Measurements from ENCODE around the gene SLC5A6.

The SLC5A6 gene

GRCh38 chr2:27170581-27171337 is 41.3 kb downstream of the SLC5A6 start:
- DNase-seq = no peak

- DNase-seq = no peak
Observed at GRCh38 chr2:27164960-27165763, 46.9 kb downstream of the SLC5A6 start.

- DNase-seq = no peak
Observed at GRCh38 chr2:27162151-27163121, 49.6 kb downstream of the SLC5A6 start.

- no peak for DNase-seq
Observed at GRCh38 chr2:27160191-27160590, 51.9 kb downstream of the SLC5A6 start.

GRCh38 chr2:27159271-27159670 is 52.8 kb downstream of the SLC5A6 start:
- DNase-seq = no peak

GRCh38 chr2:27158468-27158867 is 53.6 kb downstream of the SLC5A6 start:
- DNase-seq = no peak

- DNase-seq = no peak
Observed at GRCh38 chr2:27155069-27155520, 57.0 kb downstream of the SLC5A6 start.

GRCh38 chr2:27154488-27154887 is 57.6 kb downstream of the SLC5A6 start:
- DNase-seq = no peak

GRCh38 chr2:27152796-27153464 is 59.1 kb downstream of the SLC5A6 start:
- no peak for DNase-seq

GRCh38 chr2:27152102-27152795 is 59.8 kb downstream of the SLC5A6 start:
- no peak for DNase-seq

GRCh38 chr2:27150639-27151230 is 61.3 kb downstream of the SLC5A6 start:
- DNase-seq = no peak

Measured in activated CD4-positive, CD25-positive, alpha-beta regulatory T cell (primary cell).